Naive B cell (primary cell): ENCODE results near the gene CNBP. TPM values are rescaled to one million over a fixed set of nuclear protein-coding genes. Genes with fewer than 3 reads are reported as not detected.
A peak's percentile ranks its signal among the peaks of the same experiment; 100 is the strongest.
"Not testable (repeated sequence)": the region's sequence is repeated elsewhere in the genome, so short reads cannot be mapped to it uniquely, and the experiment has no call there.

Experiments used
- ATAC-seq, 2 donors: fragments of 150-1000 bp; cut with Tn5 transposase; 2 replicates each; pipeline ENCODE4 v1.10.0; 2021; ENCODE audit warnings: low read depth in 2 of 2, mild to moderate bottlenecking in 2 of 2, moderate library complexity in 2 of 2
- DNase-seq: peaks from one replicate; pipeline ENCODE4 v3.0.0; 2022
- H3K27ac Mint-ChIP-seq, 6 donors: one replicate each; pipeline ENCODE4 v1.8.0; 2020 to 2022; ENCODE audit warnings: mild to moderate bottlenecking in 6 of 6, mixed read lengths in 6 of 6, moderate library complexity in 5 of 6, inconsistent platforms in 2 of 6
- H3K27me3 Mint-ChIP-seq, 3 donors: one replicate each; pipeline ENCODE4 v1.8.0; 2021 to 2022; ENCODE audit warnings: mixed read lengths in 3 of 3, mild to moderate bottlenecking in 1 of 3
- H3K36me3 Mint-ChIP-seq, 2 donors: one replicate each; pipeline ENCODE4 v1.8.0; 2020 to 2022; ENCODE audit warnings: mixed read lengths in 2 of 2, inconsistent platforms in 1 of 2, mild to moderate bottlenecking in 1 of 2
- H3K4me1 Mint-ChIP-seq, 3 donors: one replicate each; pipeline ENCODE4 v1.8.0; 2020 to 2022; ENCODE audit warnings: mixed read lengths in 3 of 3, inconsistent platforms in 1 of 3, mild to moderate bottlenecking in 1 of 3, moderate library complexity in 1 of 3
- H3K4me3 Mint-ChIP-seq, 8 donors: one replicate each; pipeline ENCODE4 v1.8.0; 2020 to 2022; ENCODE audit warnings: mild to moderate bottlenecking in 8 of 8, mixed read lengths in 8 of 8, moderate library complexity in 8 of 8, inconsistent platforms in 2 of 8
- H3K9me3 Mint-ChIP-seq, 7 donors: one replicate each; pipeline ENCODE4 v1.8.0; 2020 to 2022; ENCODE audit warnings: mixed read lengths in 7 of 7, mild to moderate bottlenecking in 5 of 7, inconsistent platforms in 2 of 7, moderate library complexity in 1 of 7
- polyA plus RNA-seq, 6 donors: library from polyadenylated mRNA; unstranded; fragments of 300-500 nt; fragmentation: Illumina TruSeq; gene quantifications; one replicate each; pipeline ENCODE4 v1.2.3, GENCODE V29; 2021; ENCODE audit warnings: low read depth in 6 of 6

Gene CNBP
- polyA plus RNA-seq, 6 donors from 2014 or later: 838 to 1,460 (median 963) TPM

DNA sequence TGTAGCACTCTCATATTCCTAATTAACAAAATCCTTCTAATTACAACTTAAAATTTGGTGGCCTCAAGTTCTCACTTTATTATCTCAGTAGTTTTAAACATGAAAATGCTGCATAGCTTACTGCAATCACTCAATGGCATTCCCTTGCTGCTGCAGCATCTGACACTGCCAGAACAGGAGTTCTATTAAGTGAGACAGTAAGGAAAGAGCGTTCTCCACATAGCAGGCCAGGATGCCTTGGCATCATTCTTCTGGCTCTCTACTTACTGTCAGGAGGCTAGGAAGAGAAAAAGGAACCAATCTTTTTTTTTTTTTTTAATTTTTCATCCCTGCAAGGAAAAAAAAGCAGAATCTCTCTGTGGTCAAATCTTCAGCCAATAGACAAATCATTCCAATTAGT lies 3.2 kb downstream of the CNBP start:
- no peaks in the 10 kb centered on the region for H3K9me3 Mint-ChIP-seq
- peaks cover 7 to 10% of the 10 kb centered on the region in 2 donors for H3K36me3 Mint-ChIP-seq
- H3K4me1 Mint-ChIP-seq: peaks cover 44 to 73% (median 71%) of the 10 kb centered on the region in 3 donors

DNA sequence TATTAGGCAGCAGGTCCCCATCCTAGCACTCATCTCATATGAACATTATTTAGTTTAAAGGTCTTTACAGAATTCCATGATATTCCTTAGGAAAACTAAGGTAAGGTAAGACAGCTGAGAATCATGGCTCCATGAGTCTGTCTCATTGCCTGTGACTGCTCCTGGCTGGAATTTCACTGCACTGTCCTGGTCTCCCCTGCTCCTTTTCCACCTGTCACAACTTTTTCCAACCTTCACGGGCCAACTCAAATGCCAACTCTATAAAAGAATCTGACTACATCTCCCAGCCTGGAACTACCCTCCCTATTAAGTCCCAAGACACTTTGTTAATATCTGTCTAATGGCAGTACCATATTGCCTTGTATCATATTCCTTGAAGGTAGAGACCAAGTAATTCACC lies 7.6 kb downstream of the CNBP start:
- no peaks in the 10 kb centered on the region for H3K9me3 Mint-ChIP-seq
- peaks cover 41 to 86% (median 52%) of the 10 kb centered on the region in 3 donors for H3K4me1 Mint-ChIP-seq

More for the DNA sequence above, 3.2 kb downstream of the CNBP start:
- H3K27ac Mint-ChIP-seq: peak overlapping the region; percentile 14 to 99 (median 60)
- no peaks in the 10 kb centered on the region for H3K27me3 Mint-ChIP-seq
- DNase-seq (no peak), ATAC-seq (no peak)
- peak overlapping the region; percentile 70 to 99 (median 87) for H3K4me3 Mint-ChIP-seq

DNA sequence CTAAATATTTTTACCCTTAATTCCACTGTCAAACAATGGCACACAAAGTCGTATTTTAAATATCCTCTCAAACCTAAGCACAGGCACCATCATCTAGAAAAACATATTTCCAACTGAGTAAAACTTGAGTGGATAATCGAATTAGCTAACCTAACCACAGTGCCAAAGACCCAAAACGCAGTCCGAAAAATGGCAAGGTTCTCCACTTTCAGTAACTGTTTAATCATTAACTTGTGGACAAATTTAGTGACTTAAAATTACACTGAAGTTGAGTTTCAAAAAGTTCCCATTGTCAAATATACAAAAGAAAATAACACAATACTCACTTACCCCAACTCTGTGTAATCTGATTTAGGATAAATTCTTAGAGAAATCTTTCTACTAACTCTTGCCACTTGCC lies 10.0 kb downstream of the CNBP start:
- H3K9me3 Mint-ChIP-seq: no peaks in the 10 kb centered on the region
- H3K27ac Mint-ChIP-seq: peak overlapping the region in 1 of 6 donors; percentile 49
- H3K4me1 Mint-ChIP-seq: peaks cover 31 to 64% (median 32%) of the 10 kb centered on the region in 3 donors
- peaks cover 14 to 23% of the 10 kb centered on the region in 2 donors for H3K36me3 Mint-ChIP-seq
- ATAC-seq: no peak
- H3K27me3 Mint-ChIP-seq: no peaks in the 10 kb centered on the region
- no peak for DNase-seq
- peak overlapping the region in 1 of 8 donors; percentile 20 for H3K4me3 Mint-ChIP-seq

More for the DNA sequence above, 7.6 kb downstream of the CNBP start:
- no peak for ATAC-seq
- no peak for DNase-seq
- H3K27me3 Mint-ChIP-seq: no peaks in the 10 kb centered on the region
- peaks cover 10 to 12% of the 10 kb centered on the region in 2 donors for H3K36me3 Mint-ChIP-seq
- H3K27ac Mint-ChIP-seq: peak overlapping the region in 3 of 6 donors; percentile 2 to 76 (median 69)
- H3K4me3 Mint-ChIP-seq: peak overlapping the region in 6 of 8 donors; percentile 1 to 64 (median 26)

DNA sequence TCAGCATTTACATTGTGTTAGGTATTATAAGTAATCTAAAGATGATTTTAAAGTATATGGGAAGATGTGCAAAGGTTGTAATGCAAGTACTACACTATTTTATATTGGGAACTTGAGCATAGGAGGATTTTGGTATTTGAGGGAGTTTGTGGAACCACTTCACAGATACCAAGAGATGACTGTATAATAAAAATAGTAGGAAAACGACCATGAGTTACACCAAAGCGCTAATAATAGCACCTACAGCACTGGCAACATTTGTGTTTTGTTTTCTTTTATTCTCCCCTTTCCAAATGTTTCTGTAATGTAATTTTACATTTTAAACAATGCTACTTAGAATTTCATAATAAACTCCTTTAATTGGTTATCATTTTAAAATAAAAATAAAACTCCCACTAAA lies 10.5 kb downstream of the CNBP start:
- Mint-ChIP-seq H3K4me3 (peak overlapping the region in 1 of 8 donors; percentile 20), H3K9me3 (no peaks in the 10 kb centered on the region), H3K27me3 (no peaks in the 10 kb centered on the region), H3K27ac (peak overlapping the region in 2 of 6 donors; percentile 39 to 49), H3K4me1 (peaks cover 31 to 61% (median 32%) of the 10 kb centered on the region in 3 donors), H3K36me3 (peaks cover 14 to 23% of the 10 kb centered on the region in 2 donors)
- DNase-seq: no peak
- ATAC-seq: no peak

DNA sequence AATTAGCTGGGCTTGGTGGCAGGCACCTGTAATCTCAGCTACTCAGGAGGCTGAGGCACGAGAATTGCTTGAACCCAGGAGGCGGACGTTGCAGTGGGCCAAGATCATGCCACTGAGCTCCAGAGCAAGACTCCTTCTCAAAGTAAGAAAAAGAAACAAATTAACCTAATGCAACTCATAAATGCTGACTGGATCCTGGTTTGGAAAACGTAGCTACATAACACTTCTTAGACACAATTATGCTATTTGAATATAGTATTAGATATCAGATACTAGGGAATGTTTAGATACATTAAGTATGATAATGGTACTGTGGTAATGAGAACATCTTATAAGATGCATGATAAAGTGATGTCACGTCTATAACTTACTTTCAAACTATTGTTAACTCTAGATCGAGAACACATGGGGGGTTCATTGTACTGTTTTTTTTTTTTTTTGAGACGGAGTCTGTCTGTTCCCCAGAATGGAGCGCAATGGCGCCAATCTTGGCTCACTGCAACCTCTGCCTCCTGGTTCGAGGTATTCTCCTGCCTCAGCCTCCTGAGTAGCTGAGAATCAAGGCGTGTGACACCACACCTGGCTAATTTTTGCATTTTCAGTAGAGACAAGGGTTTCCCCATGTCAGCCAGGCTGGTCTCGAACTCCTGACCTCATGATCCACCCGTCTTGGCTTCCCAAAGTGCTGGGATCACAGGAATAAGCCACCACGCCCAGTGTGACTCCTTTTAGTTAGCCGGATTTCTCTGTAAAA lies 16.9 kb downstream of the CNBP start:
- no peaks in the 10 kb centered on the region for H3K9me3 Mint-ChIP-seq
- DNase-seq (no peak), ATAC-seq (no peak)
- no peaks in the 10 kb centered on the region for H3K27me3 Mint-ChIP-seq
- peaks cover 16 to 18% of the 10 kb centered on the region in 2 donors for H3K36me3 Mint-ChIP-seq
- peak overlapping the region in 4 of 6 donors; percentile 11 to 65 (median 36) for H3K27ac Mint-ChIP-seq
- peaks cover 12 to 14% (median 13%) of the 10 kb centered on the region in 3 donors for H3K4me1 Mint-ChIP-seq
- H3K4me3 Mint-ChIP-seq: no peak overlapping the region

DNA sequence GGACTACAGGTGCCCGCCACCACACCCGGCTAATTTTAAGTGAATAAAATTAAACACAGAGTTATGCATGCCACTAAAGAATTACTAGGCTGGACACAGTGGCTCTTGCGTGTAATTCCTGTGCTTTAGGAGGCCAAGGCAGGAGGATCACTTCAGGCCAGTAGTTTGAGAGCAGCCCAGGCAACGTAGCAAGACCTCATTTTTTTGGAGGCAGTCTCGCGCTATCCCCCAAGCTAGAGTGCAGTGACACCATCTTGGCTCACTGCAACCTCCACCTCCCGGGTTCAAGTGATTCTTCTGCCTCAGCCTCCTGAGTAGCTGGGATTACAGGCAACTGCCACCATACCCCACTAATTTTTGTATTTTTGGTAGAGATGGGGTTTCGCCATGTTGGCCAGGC lies 18.1 kb downstream of the CNBP start:
- not testable (repeated sequence) for DNase-seq, H3K27me3 Mint-ChIP-seq, H3K4me3 Mint-ChIP-seq, H3K9me3 Mint-ChIP-seq, ATAC-seq
- Mint-ChIP-seq H3K27ac (peak overlapping the region in 1 of 6 donors; percentile 38), H3K4me1 (peaks cover 12 to 15% (median 14%) of the 10 kb centered on the region in 3 donors), H3K36me3 (peaks cover 8 to 18% of the 10 kb centered on the region in 2 donors)

DNA sequence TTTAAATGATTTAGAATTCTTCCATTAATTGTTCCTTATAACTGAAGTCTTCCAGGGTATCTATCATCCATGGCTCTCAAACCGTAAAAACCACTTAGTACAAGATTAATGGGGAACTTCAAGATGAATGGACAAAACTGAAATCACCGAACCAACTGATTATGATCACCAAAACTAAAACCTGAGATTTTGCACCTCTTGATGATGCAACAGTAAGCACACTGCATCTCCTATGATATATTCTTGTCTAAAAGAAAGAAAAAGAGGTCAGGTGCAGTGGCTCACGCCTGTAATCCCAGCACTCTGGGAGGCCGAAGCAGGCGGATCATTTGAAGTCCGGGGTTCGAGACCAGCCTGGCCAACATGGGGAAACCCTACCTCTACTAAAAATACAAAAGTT lies 19.2 kb downstream of the CNBP start:
- Mint-ChIP-seq H3K27me3 (no peaks in the 10 kb centered on the region), H3K27ac (peak overlapping the region in 3 of 6 donors; percentile 41 to 67 (median 47)), H3K36me3 (peaks cover 4 to 12% of the 10 kb centered on the region in 2 donors), H3K4me1 (peaks cover 23 to 25% (median 25%) of the 10 kb centered on the region in 3 donors), H3K9me3 (no peaks in the 10 kb centered on the region), H3K4me3 (peak overlapping the region in 1 of 8 donors; percentile 66)
- no peak for ATAC-seq
- no peak for DNase-seq

DNA sequence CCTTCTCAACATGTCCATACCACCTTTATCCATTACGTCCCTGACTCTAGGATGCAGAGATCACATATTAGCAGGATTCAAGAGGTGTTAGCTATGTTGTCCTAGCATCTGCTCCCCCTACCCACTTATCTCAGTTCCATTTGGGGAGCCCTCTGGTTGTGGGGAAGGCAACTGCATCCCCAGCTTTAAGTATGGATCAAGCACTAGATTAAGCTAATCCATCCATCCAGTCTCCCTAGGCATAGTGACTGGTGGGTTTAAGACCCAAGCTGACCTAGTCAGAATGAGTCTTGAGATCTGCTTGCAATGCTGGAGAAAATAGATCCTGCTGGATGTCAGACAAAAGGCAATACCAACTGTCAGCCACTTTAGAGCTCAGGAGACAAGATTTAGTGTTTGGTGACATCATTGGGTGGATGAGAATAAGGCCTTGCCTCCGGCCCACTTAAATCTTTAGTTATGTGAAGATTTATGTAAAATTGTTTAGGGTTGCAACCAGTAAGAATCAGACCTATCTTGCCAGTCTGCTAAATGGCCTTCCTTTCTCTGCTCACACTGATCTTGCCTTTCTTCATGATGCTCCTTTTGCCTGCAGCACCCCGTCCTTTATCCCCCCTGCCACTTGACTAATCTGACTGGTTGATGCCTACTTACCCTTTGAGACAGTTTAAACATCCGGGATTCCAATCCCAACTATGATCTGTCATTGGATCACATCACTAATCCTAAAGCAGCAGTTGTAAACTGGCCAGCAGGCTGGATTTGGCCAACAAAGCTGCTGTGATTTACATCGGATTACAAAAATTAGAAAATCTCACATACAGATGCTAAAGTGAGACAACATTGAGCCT lies 20.7 kb downstream of the CNBP start:
- DNase-seq (no peak), ATAC-seq (no peak)
- Mint-ChIP-seq H3K4me3 (peak overlapping the region in 6 of 8 donors; percentile 44 to 99 (median 97)), H3K9me3 (no peaks in the 10 kb centered on the region), H3K27ac (peak overlapping the region in 5 of 6 donors; percentile 97 to 100 (median 99)), H3K4me1 (peaks cover 28 to 32% (median 32%) of the 10 kb centered on the region in 3 donors), H3K36me3 (peaks cover 0 to 8% of the 10 kb centered on the region in 2 donors), H3K27me3 (no peaks in the 10 kb centered on the region)

DNA sequence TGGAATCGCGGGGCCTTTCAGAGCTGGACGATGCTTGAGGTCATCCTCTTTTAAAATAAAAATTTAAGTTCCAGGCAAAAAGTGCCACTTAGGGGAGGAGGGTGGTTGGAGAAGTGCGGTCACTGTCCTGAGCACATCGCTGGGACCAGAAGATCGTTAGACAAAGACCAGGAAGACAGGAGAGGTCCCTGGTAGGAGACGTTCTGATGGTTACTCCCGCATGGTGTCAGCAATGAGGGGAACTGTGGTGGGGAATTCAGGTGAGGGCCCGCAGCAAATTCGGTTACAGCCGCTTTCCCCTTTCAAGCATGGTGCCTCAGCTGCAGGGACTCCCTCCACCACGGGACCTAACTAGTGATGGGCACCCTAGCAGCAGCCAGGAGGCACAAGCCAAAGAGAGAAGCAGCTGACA lies 21.8 kb downstream of the CNBP start:
- peak; percentile 6 to 7 for ATAC-seq
- peaks cover 28 to 32% (median 32%) of the 10 kb centered on the region in 3 donors for H3K4me1 Mint-ChIP-seq

DNA sequence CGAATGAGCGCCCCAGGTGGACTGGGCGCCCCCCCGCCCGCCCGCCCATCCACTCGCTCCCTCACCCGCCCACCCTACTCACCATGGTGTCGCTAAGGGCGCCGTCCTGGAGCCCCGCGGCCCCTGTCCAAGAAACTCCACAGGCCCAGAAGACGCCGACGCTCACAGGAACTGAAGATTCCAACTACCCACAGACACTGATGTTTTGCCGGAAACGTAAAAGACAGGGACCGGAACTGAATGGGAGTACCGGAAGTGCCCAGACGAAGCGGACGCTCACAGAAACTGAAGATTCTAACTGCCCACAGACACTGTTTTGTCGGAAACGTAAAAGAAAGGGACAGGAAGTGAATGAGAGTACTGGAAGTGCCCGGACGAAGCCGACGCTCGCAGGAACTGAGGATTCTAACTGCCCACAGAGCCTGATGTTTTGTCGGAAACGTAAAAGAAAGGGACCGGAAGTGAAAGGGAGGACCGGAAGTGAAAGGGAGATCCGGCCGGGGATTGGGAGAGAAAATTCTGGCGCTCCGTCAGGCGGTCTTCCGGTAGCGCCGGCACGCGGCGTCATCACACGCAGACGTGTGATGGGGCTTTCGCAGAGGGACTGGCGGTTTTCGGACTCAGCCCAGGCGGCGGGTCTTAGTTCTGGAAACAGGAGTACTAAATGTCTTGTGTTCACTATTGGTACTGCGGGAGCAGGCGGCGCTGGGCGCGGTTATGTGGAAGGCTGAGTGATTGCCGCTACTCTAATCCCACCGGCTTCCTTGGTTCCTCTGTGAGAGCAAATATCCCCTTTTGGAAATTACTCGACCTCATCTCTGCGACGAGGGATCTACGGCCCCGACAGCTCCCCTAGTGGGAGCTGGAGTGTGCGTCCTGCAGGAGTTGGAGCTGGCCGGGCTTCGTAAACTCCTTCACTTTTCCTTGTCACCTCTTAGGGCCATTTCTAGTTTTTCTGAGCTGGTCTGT lies 22.5 kb downstream of the CNBP start, which contains the start of gene ISY1:
Gene ISY1 (minus strand): TSS at position 173 of the 969 bp plus-strand sequence. CDS start 88 bp downstream, at position 85.
- H3K9me3 Mint-ChIP-seq: no peaks in the 10 kb centered on the region
- ATAC-seq (peak; percentile 83), DNase-seq (peak; percentile 91)
- no peaks in the 10 kb centered on the region for H3K27me3 Mint-ChIP-seq
- H3K27ac Mint-ChIP-seq: peak within 1 kb of the TSS; percentile 98 to 100 (median 99)
- H3K4me3 Mint-ChIP-seq: peak within 1 kb of the TSS; percentile 96 to 99 (median 97)
- H3K4me1 Mint-ChIP-seq: peaks cover 28 to 32% (median 32%) of the 10 kb centered on the region in 3 donors
- no peaks in the 10 kb centered on the region for H3K36me3 Mint-ChIP-seq

More for the DNA sequence above, 21.8 kb downstream of the CNBP start:
- Mint-ChIP-seq H3K27ac (peak overlapping the region; percentile 98 to 100 (median 99)), H3K27me3 (no peaks in the 10 kb centered on the region), H3K9me3 (no peaks in the 10 kb centered on the region), H3K4me3 (peak overlapping the region; percentile 96 to 99 (median 97)), H3K36me3 (peaks cover 0 to 4% of the 10 kb centered on the region in 2 donors)
- DNase-seq: peak; percentile 17

DNA sequence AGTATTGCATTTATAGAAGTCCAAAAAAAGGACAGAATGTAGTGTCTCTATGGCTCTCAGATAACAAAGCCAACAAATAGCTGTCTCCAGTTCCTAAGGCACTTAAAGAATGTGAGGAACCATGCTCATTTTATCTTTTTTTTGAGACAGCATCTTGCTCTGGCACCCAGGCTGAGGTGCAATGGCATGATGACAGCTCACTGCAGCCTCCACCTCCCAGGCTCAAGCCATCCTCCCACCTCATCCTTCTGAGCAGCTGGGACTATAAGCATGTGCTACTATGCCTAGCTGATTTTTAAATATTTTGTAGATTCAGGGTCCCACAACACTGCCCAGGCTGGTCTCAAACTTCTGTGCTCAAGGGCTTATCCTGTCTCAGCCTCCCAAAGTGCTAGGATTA lies 38.9 kb downstream of the CNBP start:
- no peak overlapping the region for H3K27ac Mint-ChIP-seq
- peaks cover 0 to 4% (median 0%) of the 10 kb centered on the region in 3 donors for H3K4me1 Mint-ChIP-seq
- no peaks in the 10 kb centered on the region for H3K9me3 Mint-ChIP-seq
- ATAC-seq (no peak), DNase-seq (no peak)
- no peaks in the 10 kb centered on the region for H3K27me3 Mint-ChIP-seq
- H3K36me3 Mint-ChIP-seq: peaks cover 0 to 7% of the 10 kb centered on the region in 2 donors
- H3K4me3 Mint-ChIP-seq: no peak overlapping the region

DNA sequence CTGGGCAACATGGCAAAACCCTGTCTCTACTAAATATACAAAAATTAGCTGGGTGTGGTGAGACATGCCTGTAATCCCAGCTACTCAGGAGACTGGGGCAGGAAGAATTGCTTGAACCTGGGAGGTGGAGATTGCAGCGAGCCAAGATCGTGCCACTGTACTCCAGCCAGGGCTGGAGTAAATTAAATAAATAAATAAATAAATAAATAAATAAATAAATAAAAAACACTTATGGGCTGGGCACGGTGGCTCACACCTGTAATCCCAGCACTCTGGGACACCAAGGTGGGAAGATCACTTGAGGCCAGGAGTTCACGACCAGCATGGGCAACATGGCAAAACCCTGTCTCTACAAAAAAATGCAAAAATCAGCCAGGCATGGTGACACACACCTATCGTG lies 42.7 kb downstream of the CNBP start:
- not testable (repeated sequence) for H3K9me3 Mint-ChIP-seq, DNase-seq, H3K4me3 Mint-ChIP-seq, ATAC-seq, H3K36me3 Mint-ChIP-seq, H3K4me1 Mint-ChIP-seq, H3K27me3 Mint-ChIP-seq, H3K27ac Mint-ChIP-seq
